Liver (tissue), 9 donors: ENCODE measurements around the gene KIAA0753. TPM values are rescaled to one million over a fixed set of nuclear protein-coding genes. Genes with fewer than 3 reads are reported as not detected.

Experiments used
- DNase-seq: peaks from one replicate; pipeline ENCODE4 v3.0.0-alpha.2; 2017; ENCODE audit warnings: low spot score
- H3K27ac ChIP-seq, 2 donors: one replicate each; pipeline ENCODE4 v1.7.0; 2013; ENCODE audit warnings: inconsistent platforms in 2 of 2, low read length in 2 of 2, control low read depth in 1 of 2, low read depth in 1 of 2, mild to moderate bottlenecking in 1 of 2
- H3K27me3 ChIP-seq, 4 donors: one replicate each; pipeline versions ENCODE4 v1.6.1 to v1.7.0; 2013; ENCODE audit warnings: low read length in 3 of 4, inconsistent platforms in 1 of 4, mild to moderate bottlenecking in 1 of 4, moderate library complexity in 1 of 4; ENCODE audit not compliant: control insufficient read depth in 4 of 4, insufficient read depth in 4 of 4
- H3K36me3 ChIP-seq, 4 donors: one replicate each; pipeline versions ENCODE4 v1.6.1 to v1.7.0; 2013; ENCODE audit warnings: low read length in 3 of 4, mild to moderate bottlenecking in 3 of 4, low read depth in 1 of 4, moderate library complexity in 1 of 4; ENCODE audit not compliant: control insufficient read depth in 4 of 4, insufficient read depth in 3 of 4
- H3K4me1 ChIP-seq, 4 donors: one replicate each; pipeline versions ENCODE4 v1.6.1 to v1.7.0; 2013; ENCODE audit warnings: low read length in 3 of 4, mild to moderate bottlenecking in 3 of 4, moderate library complexity in 1 of 4; ENCODE audit not compliant: control insufficient read depth in 4 of 4, insufficient read depth in 4 of 4
- H3K4me3 ChIP-seq, 3 donors: one replicate each; pipeline versions ENCODE4 v1.6.1 to v1.7.0; 2013; ENCODE audit warnings: low read length in 3 of 3, control low read depth in 1 of 3, low read depth in 1 of 3, mild to moderate bottlenecking in 1 of 3
- H3K9ac ChIP-seq, 2 donors: one replicate each; pipeline ENCODE4 v1.7.0; 2013; ENCODE audit warnings: low read length in 2 of 2, mild to moderate bottlenecking in 2 of 2, moderate library complexity in 2 of 2, control low read depth in 1 of 2, low read depth in 1 of 2
- H3K9me3 ChIP-seq, 4 donors: one replicate each; pipeline versions ENCODE4 v1.6.1 to v1.7.0; 2013; ENCODE audit warnings: low read length in 3 of 4; ENCODE audit not compliant: control insufficient read depth in 4 of 4
- EGR1 ChIP-seq, 2 donors: IDR thresholded peaks; 2 replicates each; pipeline ENCODE4 v1.6.1; 2016 to 2018; ENCODE audit warnings: antibody characterized with exemption in 2 of 2, low read depth in 2 of 2
- FOXA1 ChIP-seq: IDR thresholded peaks from 2 replicates; pipeline ENCODE4 v1.6.1; 2016; ENCODE audit warnings: antibody characterized with exemption
- FOXA2 ChIP-seq: IDR thresholded peaks from 2 replicates; pipeline ENCODE4 v1.6.1; 2016; ENCODE audit warnings: antibody characterized with exemption
- GABPA ChIP-seq, 2 donors: IDR thresholded peaks in 1 of 2; conservative IDR thresholded peaks in 1 of 2; 2 replicates each; pipeline ENCODE4 v1.6.1; 2016; ENCODE audit warnings: antibody characterized with exemption in 2 of 2, mild to moderate bottlenecking in 1 of 2, moderate library complexity in 1 of 2
- HNF4A ChIP-seq, 2 donors: conservative IDR thresholded peaks; 2 replicates each; pipeline ENCODE4 v1.6.1; 2016; ENCODE audit warnings: antibody characterized with exemption in 2 of 2, mild to moderate bottlenecking in 2 of 2
- HNF4G ChIP-seq: IDR thresholded peaks from 2 replicates; pipeline ENCODE4 v1.6.1; 2016; ENCODE audit warnings: antibody characterized with exemption
- JUND ChIP-seq, 2 donors: IDR thresholded peaks; 2 replicates each; pipeline ENCODE4 v1.6.1; 2016; ENCODE audit warnings: antibody characterized with exemption in 2 of 2
- NR2F2 ChIP-seq: IDR thresholded peaks from 2 replicates; pipeline ENCODE4 v1.6.1; 2016; ENCODE audit warnings: antibody characterized with exemption
- RAD21 ChIP-seq, 2 donors: IDR thresholded peaks; 2 replicates each; pipeline ENCODE4 v1.6.1; 2016; ENCODE audit warnings: antibody characterized with exemption in 2 of 2, mild to moderate bottlenecking in 2 of 2
- RXRA ChIP-seq, 2 donors: IDR thresholded peaks; 2 replicates each; pipeline ENCODE4 v1.6.1; 2017 to 2018; ENCODE audit warnings: antibody characterized with exemption in 2 of 2, mild to moderate bottlenecking in 1 of 2
- SP1 ChIP-seq: IDR thresholded peaks from 2 replicates; pipeline ENCODE4 v1.6.1; 2018; ENCODE audit warnings: antibody characterized with exemption, mild to moderate bottlenecking
- TAF1 ChIP-seq: conservative IDR thresholded peaks from 2 replicates; pipeline ENCODE4 v1.6.1; 2016; ENCODE audit warnings: antibody characterized with exemption, mild to moderate bottlenecking
- YY1 ChIP-seq: IDR thresholded peaks from 2 replicates; pipeline ENCODE4 v1.6.1; 2016; ENCODE audit warnings: antibody characterized with exemption, mild to moderate bottlenecking
- WGBS: extraction: QIAGEN DNeasy Blood & Tissue Kit; methylation state at CpG from one replicate; pipeline ENCODE4 v1.1.7; 2013; 5-methylcytosine and 5-hydroxymethylcytosine counted together
- polyA plus RNA-seq, 2 donors: library from polyadenylated mRNA; stranded (reverse) in 1 of 2; unstranded in 1 of 2; fragments of 200-250 nt in 1 of 2; fragments of >200 nt in 1 of 2; fragmentation: Nextera tagmentation in 1 of 2; extraction: Ambion mirVana in 1 of 2; gene quantifications; one replicate each; pipeline versions ENCODE4 v1.2.1 to v1.2.3, GENCODE V29; 2013 to 2015
- total RNA-seq, 2 donors: library from RNA; depleted of rRNA; stranded (reverse); fragments of >200 nt; gene quantifications; one replicate each; pipeline ENCODE4 v1.2.3, GENCODE V29; 2014
- TF ChIP-seq, protein P1 (sequence below): IDR thresholded peaks from 2 replicates; pipeline ENCODE4 v1.6.1; 2016; ENCODE audit warnings: antibody characterized with exemption, mild to moderate bottlenecking
- TF ChIP-seq, protein P2 (sequence below): IDR thresholded peaks from 2 replicates; pipeline ENCODE4 v1.6.1; 2016; ENCODE audit warnings: antibody characterized with exemption
- TF ChIP-seq, protein P3 (sequence below): IDR thresholded peaks from 2 replicates; pipeline ENCODE4 v1.6.1; 2016; ENCODE audit warnings: antibody characterized with exemption
- TF ChIP-seq, protein P4 (sequence below): IDR thresholded peaks from 2 replicates; pipeline ENCODE4 v1.6.1; 2016; ENCODE audit warnings: antibody characterized with exemption
- donor health status: healthy.
- donor health status: healthy.
- donor health status: healthy.
- donor health status: healthy.
- donor health status: healthy.

The KIAA0753 gene
- total and polyA plus RNA-seq, 4 donors: 2.0 to 5.9 (median 3.0) TPM

DNA sequence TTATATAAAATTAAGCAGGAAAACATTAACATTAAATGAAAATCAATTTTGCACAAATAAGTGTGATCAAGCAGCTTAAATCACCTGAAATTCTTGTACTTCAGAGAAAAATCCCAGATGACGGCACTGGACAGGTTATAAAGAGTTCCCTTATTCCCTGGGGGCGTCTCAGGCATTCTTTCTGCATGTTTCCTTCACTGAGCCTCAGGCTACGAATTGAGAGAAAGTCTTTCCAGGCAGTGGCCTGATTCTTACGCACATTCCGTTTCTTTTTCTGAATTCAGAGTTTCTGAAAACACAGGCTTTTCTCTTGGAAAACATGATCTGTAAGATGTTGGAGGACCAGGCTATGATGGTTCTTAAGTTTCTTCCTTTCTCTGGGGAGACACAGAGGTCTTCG lies 62.0 kb downstream of the KIAA0753 start:
- no peaks in the 10 kb centered on the region for H3K9me3 ChIP-seq
- no peaks in the 10 kb centered on the region for H3K27me3 ChIP-seq
- WGBS: 93% methylated on average over 6 of the region's 6 CpGs
- TF ChIP-seq HNF4A (conservative IDR thresholded peaks at IDR 0.05): no peak
- no peak for TF ChIP-seq HNF4G
- no peak for TF ChIP-seq GABPA (IDR thresholded peaks at IDR 0.05 in 1 of 2, conservative IDR thresholded peaks at IDR 0.05 in 1 of 2)
- TF ChIP-seq, protein P1, sequence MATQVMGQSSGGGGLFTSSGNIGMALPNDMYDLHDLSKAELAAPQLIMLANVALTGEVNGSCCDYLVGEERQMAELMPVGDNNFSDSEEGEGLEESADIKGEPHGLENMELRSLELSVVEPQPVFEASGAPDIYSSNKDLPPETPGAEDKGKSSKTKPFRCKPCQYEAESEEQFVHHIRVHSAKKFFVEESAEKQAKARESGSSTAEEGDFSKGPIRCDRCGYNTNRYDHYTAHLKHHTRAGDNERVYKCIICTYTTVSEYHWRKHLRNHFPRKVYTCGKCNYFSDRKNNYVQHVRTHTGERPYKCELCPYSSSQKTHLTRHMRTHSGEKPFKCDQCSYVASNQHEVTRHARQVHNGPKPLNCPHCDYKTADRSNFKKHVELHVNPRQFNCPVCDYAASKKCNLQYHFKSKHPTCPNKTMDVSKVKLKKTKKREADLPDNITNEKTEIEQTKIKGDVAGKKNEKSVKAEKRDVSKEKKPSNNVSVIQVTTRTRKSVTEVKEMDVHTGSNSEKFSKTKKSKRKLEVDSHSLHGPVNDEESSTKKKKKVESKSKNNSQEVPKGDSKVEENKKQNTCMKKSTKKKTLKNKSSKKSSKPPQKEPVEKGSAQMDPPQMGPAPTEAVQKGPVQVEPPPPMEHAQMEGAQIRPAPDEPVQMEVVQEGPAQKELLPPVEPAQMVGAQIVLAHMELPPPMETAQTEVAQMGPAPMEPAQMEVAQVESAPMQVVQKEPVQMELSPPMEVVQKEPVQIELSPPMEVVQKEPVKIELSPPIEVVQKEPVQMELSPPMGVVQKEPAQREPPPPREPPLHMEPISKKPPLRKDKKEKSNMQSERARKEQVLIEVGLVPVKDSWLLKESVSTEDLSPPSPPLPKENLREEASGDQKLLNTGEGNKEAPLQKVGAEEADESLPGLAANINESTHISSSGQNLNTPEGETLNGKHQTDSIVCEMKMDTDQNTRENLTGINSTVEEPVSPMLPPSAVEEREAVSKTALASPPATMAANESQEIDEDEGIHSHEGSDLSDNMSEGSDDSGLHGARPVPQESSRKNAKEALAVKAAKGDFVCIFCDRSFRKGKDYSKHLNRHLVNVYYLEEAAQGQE: no peak
- no peak for TF ChIP-seq NR2F2
- TF ChIP-seq EGR1 (IDR thresholded peaks at IDR 0.05; ENCODE audit: low read depth in 2 of 2): no peak
- H3K9ac ChIP-seq: no peak overlapping the region
- H3K36me3 ChIP-seq: peaks cover 0 to 12% (median 5%) of the 10 kb centered on the region in 4 donors
- no peak overlapping the region for H3K27ac ChIP-seq
- DNase-seq: no peak
- no peak overlapping the region for H3K4me3 ChIP-seq
- no peaks in the 10 kb centered on the region for H3K4me1 ChIP-seq

DNA sequence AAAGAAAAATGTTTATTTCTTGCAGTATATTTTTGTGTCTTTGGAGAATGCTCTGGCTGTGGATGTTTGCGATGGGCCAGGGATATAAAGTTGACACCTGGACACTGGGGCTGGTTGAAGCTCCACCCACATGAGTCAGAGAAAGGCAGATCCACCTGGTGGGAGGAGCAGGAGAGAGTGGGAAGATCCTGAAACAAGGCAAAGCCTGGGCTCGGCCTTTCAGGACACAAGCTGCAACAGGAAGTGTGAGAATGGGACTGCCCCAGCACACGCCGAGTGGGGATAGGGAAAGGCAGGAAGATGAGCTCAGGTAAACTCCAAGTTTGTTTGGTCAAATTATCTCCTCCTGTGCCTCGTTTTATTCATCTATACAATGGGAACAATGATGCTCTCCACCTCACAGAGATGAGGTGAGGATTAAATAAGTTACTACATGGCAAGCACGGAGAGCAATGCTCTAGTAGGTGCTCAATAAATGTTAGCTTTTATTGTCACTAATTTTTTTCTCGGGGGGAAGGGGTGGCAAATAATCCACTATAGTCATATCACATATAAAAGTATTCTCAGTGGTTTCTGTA lies 62.7 kb downstream of the KIAA0753 start:
- no peak overlapping the region for H3K4me3 ChIP-seq
- H3K9ac ChIP-seq: no peak overlapping the region
- H3K4me1 ChIP-seq: no peaks in the 10 kb centered on the region
- 89% methylated on average over 7 of the region's 7 CpGs for WGBS
- H3K27me3 ChIP-seq: no peaks in the 10 kb centered on the region
- DNase-seq: no peak
- no peak for TF ChIP-seq RAD21 (IDR thresholded peaks at IDR 0.05)
- no peak for TF ChIP-seq NR2F2
- no peak for TF ChIP-seq GABPA (IDR thresholded peaks at IDR 0.05 in 1 of 2, conservative IDR thresholded peaks at IDR 0.05 in 1 of 2)
- no peak for TF ChIP-seq YY1
- TF ChIP-seq, protein P2, sequence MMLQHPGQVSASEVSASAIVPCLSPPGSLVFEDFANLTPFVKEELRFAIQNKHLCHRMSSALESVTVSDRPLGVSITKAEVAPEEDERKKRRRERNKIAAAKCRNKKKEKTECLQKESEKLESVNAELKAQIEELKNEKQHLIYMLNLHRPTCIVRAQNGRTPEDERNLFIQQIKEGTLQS: no peak
- no peak for TF ChIP-seq HNF4G
- no peak for TF ChIP-seq JUND (IDR thresholded peaks at IDR 0.05)
- TF ChIP-seq TAF1: no peak
- no peak for TF ChIP-seq SP1
- TF ChIP-seq, protein P3, sequence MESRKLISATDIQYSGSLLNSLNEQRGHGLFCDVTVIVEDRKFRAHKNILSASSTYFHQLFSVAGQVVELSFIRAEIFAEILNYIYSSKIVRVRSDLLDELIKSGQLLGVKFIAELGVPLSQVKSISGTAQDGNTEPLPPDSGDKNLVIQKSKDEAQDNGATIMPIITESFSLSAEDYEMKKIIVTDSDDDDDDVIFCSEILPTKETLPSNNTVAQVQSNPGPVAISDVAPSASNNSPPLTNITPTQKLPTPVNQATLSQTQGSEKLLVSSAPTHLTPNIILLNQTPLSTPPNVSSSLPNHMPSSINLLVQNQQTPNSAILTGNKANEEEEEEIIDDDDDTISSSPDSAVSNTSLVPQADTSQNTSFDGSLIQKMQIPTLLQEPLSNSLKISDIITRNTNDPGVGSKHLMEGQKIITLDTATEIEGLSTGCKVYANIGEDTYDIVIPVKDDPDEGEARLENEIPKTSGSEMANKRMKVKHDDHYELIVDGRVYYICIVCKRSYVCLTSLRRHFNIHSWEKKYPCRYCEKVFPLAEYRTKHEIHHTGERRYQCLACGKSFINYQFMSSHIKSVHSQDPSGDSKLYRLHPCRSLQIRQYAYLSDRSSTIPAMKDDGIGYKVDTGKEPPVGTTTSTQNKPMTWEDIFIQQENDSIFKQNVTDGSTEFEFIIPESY: no peak
- TF ChIP-seq FOXA2: no peak
- no peak for TF ChIP-seq FOXA1
- TF ChIP-seq, protein P4, sequence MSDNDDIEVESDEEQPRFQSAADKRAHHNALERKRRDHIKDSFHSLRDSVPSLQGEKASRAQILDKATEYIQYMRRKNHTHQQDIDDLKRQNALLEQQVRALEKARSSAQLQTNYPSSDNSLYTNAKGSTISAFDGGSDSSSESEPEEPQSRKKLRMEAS: no peak
- TF ChIP-seq, protein P1: no peak
- no peak for TF ChIP-seq RXRA (IDR thresholded peaks at IDR 0.05)
- H3K27ac ChIP-seq: no peak overlapping the region
- H3K36me3 ChIP-seq: peaks cover 0 to 12% (median 5%) of the 10 kb centered on the region in 4 donors
- no peaks in the 10 kb centered on the region for H3K9me3 ChIP-seq
